Islet precursor cell (in vitro differentiated cells): ENCODE data around the gene TRAF3IP3.

Experiments
- DNase-seq: peaks from one replicate; pipeline ENCODE4 v3.0.0-alpha.2; 2018

The TRAF3IP3 gene

GRCh38 chr1:209755926-209756614, at the start of gene TRAF3IP3:
Gene TRAF3IP3 (plus strand): TSS chr1:209756053. CDS start chr1:209760040, 3,987 bp downstream.
- no peak for DNase-seq

GRCh38 chr1:209706622-209707021, 49.2 kb upstream of the TRAF3IP3 start:
- no peak for DNase-seq

GRCh38 chr1:209707308-209707707, 48.5 kb upstream of the TRAF3IP3 start:
- DNase-seq: no peak

- peak; percentile 64 for DNase-seq
These were observed 47.6 kb upstream of the TRAF3IP3 start for GRCh38 chr1:209708297-209708696.

- no peak for DNase-seq
These were observed 45.8 kb upstream of the TRAF3IP3 start for GRCh38 chr1:209710093-209710492.

- no peak for DNase-seq
These were observed 45.0 kb upstream of the TRAF3IP3 start for GRCh38 chr1:209710847-209711246.

- no peak for DNase-seq
These were observed 41.5 kb upstream of the TRAF3IP3 start for GRCh38 chr1:209714338-209714737.

GRCh38 chr1:209715314-209715713, 40.5 kb upstream of the TRAF3IP3 start:
- no peak for DNase-seq

GRCh38 chr1:209717818-209718217, 38.0 kb upstream of the TRAF3IP3 start:
- DNase-seq: no peak

GRCh38 chr1:209720326-209720725, 35.5 kb upstream of the TRAF3IP3 start:
- no peak for DNase-seq

GRCh38 chr1:209720826-209721225, 35.0 kb upstream of the TRAF3IP3 start:
- no peak for DNase-seq

- DNase-seq: no peak
These were observed 34.5 kb upstream of the TRAF3IP3 start for GRCh38 chr1:209721323-209721722.

GRCh38 chr1:209723265-209723664, 32.6 kb upstream of the TRAF3IP3 start:
- no peak for DNase-seq

GRCh38 chr1:209723756-209724693, 31.8 kb upstream of the TRAF3IP3 start:
- DNase-seq: no peak

GRCh38 chr1:209727286-209727685, 28.6 kb upstream of the TRAF3IP3 start:
- no peak for DNase-seq

- DNase-seq: no peak
These were observed 28.1 kb upstream of the TRAF3IP3 start for GRCh38 chr1:209727785-209728184.

GRCh38 chr1:209728466-209728865, 27.4 kb upstream of the TRAF3IP3 start:
- DNase-seq: no peak

- no peak for DNase-seq
These were observed 26.4 kb upstream of the TRAF3IP3 start for GRCh38 chr1:209729436-209729835.

GRCh38 chr1:209732725-209733124, 23.1 kb upstream of the TRAF3IP3 start:
- DNase-seq: no peak

GRCh38 chr1:209733409-209734192, 22.3 kb upstream of the TRAF3IP3 start:
- DNase-seq: no peak

- DNase-seq: no peak
These were observed 19.2 kb upstream of the TRAF3IP3 start for GRCh38 chr1:209736490-209737117.

- no peak for DNase-seq
These were observed 18.7 kb upstream of the TRAF3IP3 start for GRCh38 chr1:209737118-209737505.

GRCh38 chr1:209738270-209738669, 17.6 kb upstream of the TRAF3IP3 start:
- no peak for DNase-seq
